SW480 (cell line): ENCODE measurements around the gene UCP2.
A peak's percentile ranks its signal among the peaks of the same experiment; 100 is the strongest.

Experiments
- DNase-seq: peaks from one replicate; pipeline ENCODE4 v3.0.0-alpha.2; 2016; ENCODE audit warnings: low spot score

Gene UCP2

GRCh38 chr11:73982595-73982989, at the start of gene UCP2:
UCP2 (minus strand) TSS chr11:73982843; CDS start chr11:73978378, 4,465 bp downstream.
- DNase-seq: peak; percentile 82

GRCh38 chr11:74030723-74031676, 48.4 kb upstream of the UCP2 start:
- no peak for DNase-seq

- DNase-seq: no peak
Observed at GRCh38 chr11:74025467-74026166, 43.0 kb upstream of the UCP2 start.

GRCh38 chr11:74024261-74025029, 41.8 kb upstream of the UCP2 start:
- no peak for DNase-seq

DNA sequence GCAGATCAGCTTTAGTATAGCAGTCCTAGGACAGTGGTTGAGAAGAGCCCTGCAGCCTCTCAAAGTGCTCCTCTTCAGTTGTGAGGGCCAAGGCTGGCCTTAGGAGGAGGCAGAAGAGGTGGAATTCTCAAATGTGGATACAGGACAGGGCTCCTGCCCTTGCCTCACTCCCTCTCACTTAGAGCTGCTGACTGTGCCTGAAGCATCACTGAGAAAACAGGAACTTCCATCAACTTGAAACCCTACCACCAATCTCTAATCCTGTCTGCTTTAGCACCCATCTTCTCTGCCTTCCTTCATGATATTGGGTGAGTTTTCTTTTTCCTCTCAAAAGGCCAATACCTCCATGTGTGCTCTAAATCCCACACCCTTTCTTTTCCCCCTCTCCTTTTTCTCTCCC, 40.6 kb upstream of the UCP2 start:
- DNase-seq: no peak

DNA sequence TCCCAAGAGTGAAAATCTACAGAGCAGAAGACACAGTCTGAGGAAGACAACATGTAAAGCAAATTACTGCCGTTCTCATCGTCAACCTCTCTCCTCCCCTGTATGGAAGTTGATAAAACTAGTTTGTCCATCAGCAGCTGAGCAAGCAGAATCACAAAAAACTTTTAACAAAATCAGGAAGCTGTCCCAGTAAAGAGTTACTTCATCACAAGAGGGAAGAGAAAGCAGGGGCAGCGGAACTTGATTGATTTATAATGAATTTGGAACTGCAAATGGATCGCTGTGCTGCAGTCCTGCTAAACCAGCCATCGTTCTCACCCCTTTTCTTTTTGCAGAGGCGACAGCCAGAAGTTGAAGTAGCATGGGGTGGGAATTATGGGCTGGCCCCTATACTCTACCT, 39.9 kb upstream of the UCP2 start:
- DNase-seq: no peak

DNA sequence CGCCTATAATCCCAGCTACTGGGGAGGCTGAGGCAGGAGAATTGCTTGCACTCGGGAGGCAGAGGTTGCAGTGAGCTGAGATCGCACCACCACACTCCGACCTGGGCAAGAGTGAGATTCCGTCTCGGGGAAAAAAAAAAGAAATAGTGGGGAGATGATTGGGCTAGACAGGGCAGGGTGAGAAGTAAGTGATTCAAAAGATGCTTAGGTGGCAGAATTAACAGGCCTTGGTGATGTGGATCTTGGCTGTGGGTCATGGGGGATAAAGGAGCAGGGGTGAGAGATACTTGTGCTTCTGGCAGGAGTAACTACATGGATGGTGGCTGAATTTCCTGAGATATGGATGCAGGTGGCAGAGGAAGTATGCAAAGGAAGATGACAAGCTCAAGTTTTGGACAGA, 39.4 kb upstream of the UCP2 start:
- no peak for DNase-seq

- DNase-seq: no peak
Observed at GRCh38 chr11:74020539-74020938, 37.9 kb upstream of the UCP2 start.

DNA sequence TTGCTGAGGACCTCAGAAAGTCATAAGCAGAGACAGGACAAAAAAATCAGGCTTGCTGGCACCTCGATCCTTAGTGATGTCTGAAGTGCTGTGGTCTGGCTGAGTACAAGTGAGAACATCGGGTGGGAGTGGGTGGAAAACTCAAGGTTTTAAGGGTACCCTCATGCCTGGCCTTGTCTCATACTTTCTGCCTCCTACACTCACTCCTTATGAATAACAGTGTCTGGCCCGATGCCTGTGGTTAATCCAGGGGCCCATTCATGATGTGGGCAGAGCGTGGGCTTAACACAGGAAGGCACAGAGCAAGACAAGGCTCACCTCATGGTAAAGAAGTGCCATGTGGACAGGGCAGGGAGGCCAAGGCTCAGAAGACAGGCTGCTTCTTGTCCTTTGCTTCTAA, 37.2 kb upstream of the UCP2 start:
- DNase-seq: no peak

- DNase-seq: no peak
Observed at GRCh38 chr11:74019104-74019738, 36.6 kb upstream of the UCP2 start.

DNA sequence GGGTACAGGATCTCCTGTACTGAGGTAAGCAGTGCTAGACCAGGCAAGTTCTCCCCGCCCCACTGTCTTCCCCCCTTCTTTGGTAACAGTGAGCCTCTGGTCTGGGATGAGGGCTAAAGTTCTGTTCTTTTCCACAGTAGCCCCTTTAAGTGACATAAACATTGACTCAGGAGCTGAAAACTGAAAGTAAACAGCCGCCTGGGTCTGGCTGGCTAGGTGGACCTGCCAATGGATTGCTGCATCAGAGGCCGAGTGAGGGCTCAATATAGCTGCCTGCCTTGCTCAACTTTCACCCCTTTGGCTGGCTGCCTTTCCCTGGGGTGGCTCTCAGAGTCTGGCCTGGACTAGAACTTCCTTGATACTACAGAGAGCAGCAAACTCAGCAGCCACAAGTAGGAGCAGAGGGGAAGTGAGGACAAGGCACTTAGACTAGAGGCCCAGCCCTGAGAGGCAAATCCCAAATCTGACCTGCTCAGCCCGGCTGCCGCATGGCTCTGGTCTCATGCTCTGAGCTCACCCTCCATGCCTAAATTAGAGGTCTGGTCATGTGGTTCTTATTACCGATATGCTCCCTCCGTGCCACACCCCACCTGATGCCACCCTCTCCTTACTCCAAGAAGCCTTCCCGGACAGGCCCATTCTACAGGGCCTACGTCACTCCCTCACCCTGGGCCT, 35.8 kb upstream of the UCP2 start:
- no peak for DNase-seq

GRCh38 chr11:74017631-74018030, 35.0 kb upstream of the UCP2 start:
- no peak for DNase-seq

DNA sequence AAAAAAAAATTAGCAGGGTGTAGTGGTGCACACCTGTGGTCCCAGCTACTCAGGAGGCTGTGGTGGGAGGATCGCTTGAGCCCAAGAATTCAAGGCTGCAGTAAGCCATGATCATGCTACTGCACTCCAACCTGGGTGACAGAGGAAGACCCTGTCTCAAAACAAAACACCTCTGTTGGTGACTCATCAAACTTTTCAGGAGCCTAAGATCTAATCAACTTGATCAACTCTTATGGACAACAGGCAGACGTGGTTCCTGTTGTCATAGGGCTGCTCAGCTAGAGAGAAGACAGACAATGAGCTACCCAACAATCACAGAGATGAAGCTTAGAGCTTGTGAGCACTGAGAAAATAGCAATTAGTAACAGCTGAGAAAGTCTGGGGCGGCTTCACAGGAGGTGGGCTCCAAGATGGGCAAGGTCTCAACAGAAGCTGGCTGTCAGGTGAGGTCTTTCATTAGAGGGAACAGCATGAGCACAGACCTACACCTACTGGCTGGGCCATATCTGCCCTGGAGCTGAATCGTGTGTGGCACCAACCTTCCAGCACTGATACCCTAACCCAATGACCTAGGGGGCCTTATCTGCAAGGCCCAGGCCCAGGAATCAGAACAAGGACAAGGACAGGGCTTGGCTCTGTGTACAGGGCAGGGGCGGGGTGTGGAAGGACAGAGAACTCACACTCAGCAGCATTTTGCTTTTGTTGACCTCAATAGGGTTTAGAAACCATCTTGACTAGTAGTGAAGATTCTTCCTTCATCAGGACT, 33.5 kb upstream of the UCP2 start:
- no peak for DNase-seq

- DNase-seq: no peak
Observed at GRCh38 chr11:74014880-74015279, 32.2 kb upstream of the UCP2 start.

DNA sequence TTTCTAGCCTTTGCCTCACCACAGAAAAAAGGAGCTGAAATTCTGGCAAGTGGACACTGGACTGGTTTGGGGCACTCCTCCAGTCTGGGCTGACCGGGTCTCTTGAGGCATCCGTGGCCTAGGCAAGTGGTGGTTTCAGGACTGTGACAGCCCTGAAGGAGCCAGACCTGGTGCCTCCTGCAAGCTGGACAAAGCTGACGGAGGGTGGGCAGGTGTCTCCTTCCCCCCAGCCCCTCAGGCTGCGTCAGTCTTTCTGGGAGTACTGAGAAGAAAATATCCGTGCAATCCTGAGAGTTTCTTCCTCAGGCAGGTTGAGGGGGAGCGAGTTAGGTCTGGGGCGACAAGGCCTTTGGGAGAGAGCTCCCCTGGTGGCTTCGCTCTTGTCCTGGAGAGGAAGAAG, 30.5 kb upstream of the UCP2 start:
- no peak for DNase-seq

DNA sequence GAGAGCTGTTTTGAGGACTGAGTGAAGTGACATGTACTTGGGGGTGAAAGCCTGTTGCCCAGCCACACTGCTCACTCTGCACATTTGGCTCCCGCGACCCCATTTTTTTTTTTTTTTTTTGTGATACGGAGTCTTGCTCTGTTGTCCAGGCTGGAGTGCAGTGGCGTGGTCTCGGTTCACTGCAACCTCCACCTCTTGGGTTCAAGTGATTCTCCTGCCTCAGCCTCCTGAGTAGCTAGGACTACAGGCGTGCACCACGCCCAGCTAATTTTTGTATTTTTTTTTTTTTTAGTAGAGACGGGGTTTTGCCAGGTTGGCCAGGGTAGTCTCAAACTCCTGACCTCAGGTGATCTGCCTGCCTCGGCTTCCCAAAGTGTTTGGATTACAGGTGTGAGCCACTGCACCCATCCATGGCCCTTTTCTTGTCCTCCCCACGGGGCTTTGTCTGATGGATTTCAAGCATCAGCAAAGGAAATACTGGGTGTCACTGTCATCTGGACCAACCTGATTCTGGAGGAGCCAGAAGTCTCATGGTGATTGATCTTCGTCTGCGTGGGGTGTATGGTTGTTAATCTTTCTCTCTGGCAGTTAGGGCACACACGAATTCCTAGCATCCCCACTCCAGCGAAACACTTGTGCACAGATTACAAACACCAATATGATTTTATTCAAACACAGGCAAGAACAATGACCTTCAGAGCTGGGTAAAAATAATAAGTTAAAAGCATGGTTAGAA, 29.6 kb upstream of the UCP2 start:
- DNase-seq: no peak

DNA sequence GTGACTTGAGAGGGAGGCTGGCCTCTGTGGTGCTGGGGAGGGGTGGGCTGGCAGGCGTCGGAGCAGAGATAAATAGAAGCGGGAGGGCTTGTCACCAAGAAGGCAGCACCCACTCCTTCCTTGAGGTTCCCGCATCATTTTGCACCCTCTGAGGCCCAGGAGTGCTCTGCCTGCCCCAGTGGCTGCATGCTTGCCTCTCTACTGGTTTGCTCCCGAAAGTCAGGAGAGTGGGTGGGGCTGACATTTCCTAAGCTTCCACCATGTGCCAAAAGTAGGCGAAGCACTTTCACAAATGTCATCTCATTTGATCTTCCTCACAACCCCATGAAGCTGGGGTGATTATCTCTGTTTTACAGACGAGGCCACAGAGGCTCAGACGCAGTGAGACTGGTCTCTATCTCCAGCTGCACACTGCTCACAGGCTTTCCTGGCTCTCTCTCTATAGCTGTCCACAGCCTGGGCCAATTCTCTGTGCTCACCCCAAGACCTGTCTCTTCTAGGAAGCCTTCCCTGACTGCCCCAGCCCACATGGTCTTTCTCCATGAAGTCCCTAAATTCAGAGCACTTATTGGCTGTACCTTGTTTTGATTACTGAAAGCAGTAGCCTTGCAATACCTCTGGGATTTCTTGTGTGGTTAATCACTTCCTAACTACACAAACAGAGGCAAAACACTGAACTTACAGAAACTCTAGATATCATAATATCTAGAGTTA, 28.9 kb upstream of the UCP2 start:
- DNase-seq: no peak

DNA sequence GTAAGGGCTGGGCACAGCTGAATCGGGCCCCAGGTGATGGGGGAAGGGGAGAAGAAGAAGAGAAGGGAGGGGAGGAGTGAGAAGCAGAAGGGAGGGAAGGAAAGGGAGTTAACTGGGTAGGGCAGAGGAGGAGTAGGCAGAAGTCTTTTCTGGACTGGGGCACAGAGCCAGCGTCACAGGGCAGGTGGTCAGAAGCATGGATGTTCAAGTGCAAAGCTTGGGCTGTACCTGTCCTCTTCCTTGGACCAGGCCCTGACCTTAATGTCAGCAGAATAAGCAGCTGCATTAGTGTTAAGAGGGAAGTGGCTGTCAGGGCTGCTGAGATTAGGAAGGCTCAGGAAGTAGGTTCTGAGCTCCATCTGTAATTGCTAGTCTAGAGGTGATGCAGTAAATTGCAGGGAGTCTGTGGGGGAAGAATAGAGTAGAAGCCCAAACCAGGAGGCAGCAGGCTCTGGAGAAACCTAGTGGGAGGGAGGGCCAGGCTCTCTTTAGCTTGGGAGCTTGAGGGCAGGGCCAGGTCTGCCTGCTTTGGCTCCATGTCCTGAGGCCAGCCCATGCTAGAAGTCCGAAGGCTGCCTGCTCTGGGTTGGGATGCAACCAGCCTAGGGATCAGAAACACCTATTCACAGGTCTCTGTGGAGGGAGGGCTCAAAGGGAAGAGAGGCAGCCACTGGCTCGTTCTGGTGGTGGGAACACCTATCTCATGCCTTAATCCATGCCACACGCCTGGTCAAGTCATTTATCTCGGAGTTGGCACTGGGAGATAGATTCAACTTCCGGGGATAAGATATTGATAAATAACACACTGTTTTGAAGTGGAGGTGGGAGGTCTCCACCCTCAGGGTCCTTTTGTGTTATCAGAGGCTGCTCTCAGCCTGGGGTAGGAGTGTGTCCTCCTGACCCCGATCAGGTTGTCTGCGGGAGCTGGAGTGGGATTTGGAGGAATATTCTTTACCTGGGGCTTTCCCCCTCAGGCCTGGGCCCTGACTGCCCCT, 28.0 kb upstream of the UCP2 start:
- DNase-seq: no peak
